ENCODE results near the gene ADAMTS12. TPM values are rescaled to one million over a fixed set of nuclear protein-coding genes. Genes with fewer than 3 reads are reported as not detected.

Gene ADAMTS12
- total RNA-seq, 1 donor from 2014 or later = 10.4 TPM

DNA sequence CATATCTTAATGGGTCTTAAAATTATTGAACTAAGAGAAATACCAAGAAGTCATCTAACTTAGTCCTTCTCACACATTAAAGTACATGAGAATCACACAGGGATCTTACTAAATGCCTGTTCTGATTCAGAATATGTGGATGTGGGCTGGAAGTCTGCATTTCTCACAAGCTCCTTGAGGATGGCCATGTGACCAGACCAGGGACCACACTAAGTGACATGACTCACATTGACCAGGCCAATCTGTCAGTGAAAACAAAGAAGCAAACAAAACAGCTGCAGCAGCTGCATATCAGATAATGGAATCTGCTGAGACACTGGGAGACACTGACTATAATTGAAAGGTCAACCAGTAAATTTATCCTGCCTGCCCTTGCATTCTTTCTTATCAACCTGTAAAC is 110.5 kb downstream of the ADAMTS12 start:
- TF ChIP-seq, protein P1, sequence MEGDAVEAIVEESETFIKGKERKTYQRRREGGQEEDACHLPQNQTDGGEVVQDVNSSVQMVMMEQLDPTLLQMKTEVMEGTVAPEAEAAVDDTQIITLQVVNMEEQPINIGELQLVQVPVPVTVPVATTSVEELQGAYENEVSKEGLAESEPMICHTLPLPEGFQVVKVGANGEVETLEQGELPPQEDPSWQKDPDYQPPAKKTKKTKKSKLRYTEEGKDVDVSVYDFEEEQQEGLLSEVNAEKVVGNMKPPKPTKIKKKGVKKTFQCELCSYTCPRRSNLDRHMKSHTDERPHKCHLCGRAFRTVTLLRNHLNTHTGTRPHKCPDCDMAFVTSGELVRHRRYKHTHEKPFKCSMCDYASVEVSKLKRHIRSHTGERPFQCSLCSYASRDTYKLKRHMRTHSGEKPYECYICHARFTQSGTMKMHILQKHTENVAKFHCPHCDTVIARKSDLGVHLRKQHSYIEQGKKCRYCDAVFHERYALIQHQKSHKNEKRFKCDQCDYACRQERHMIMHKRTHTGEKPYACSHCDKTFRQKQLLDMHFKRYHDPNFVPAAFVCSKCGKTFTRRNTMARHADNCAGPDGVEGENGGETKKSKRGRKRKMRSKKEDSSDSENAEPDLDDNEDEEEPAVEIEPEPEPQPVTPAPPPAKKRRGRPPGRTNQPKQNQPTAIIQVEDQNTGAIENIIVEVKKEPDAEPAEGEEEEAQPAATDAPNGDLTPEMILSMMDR (conservative IDR thresholded peaks at IDR 0.05) = no peak
- H3K27ac Mint-ChIP-seq (ENCODE audit: unreplicated experiment) = no peak overlapping the region
- H3K36me3 Mint-ChIP-seq (ENCODE audit: low read depth) = peaks cover 24% of the 10 kb centered on the region
- no peak for DNase-seq (ENCODE audit: low read depth, low spot score)
- peaks cover 15% of the 10 kb centered on the region for H3K4me1 Mint-ChIP-seq
- H3K9me3 Mint-ChIP-seq = peaks cover 22% of the 10 kb centered on the region
- no peaks in the 10 kb centered on the region for H3K27me3 Mint-ChIP-seq (ENCODE audit: low read depth)
- H3K4me3 Mint-ChIP-seq = no peak overlapping the region

DNA sequence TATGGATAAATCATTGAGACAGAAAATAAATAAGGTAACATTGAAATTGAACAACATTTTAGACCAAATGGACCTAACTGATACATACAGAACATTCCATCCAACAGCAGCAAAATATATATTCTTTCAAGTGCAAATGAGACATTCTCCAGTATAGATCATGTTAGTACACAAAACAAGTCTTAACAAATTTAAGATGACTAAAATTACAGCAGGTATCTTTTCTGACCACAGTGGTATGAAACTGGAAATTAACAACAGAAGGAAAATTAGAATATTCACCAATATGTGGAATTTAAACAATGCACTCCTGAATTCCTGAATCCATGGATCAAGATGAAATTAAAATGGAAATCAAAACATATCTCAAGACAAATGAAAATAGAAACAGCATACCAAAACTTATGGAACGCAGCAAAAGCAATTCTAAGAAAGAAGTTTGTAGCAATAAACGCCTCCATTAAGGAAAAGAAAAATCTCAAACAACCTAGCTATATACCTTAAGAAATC is 115.6 kb downstream of the ADAMTS12 start:
- no peak overlapping the region for H3K27ac Mint-ChIP-seq (ENCODE audit: unreplicated experiment)
- DNase-seq (ENCODE audit: low read depth, low spot score) = no peak
- H3K27me3 Mint-ChIP-seq (ENCODE audit: low read depth) = no peaks in the 10 kb centered on the region

DNA sequence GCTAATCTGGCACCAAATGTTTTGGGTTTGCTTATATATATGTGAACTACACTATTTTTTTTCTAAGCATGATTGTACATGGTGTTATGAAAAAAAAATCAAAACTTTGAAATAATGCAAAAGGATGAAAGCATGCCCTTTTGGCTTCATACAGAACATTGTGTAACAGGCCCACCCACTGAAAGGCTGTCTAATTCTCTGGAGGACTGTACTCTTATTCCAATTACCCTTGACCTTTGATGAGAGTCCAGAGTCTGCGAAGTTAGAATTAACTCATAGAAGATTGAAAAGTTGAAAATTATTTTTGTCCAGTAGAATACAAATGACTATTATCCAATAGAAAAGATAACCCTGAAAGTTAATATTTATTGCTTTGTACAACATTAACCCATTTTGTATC is 117.4 kb downstream of the ADAMTS12 start:
- Mint-ChIP-seq H3K9me3 (peaks cover 13% of the 10 kb centered on the region), H3K27ac (ENCODE audit: unreplicated experiment) (no peak overlapping the region), H3K27me3 (ENCODE audit: low read depth) (no peaks in the 10 kb centered on the region), H3K36me3 (ENCODE audit: low read depth) (peaks cover 16% of the 10 kb centered on the region), H3K4me1 (no peaks in the 10 kb centered on the region), H3K4me3 (no peak overlapping the region)
- TF ChIP-seq, protein P1 (conservative IDR thresholded peaks at IDR 0.05) = no peak
- DNase-seq (ENCODE audit: low read depth, low spot score) = no peak

More for the DNA sequence above, 115.6 kb downstream of the ADAMTS12 start:
- H3K36me3 Mint-ChIP-seq (ENCODE audit: low read depth) = peaks cover 16% of the 10 kb centered on the region
- peaks cover 7% of the 10 kb centered on the region for H3K4me1 Mint-ChIP-seq
- TF ChIP-seq, protein P1 (conservative IDR thresholded peaks at IDR 0.05) = no peak
- H3K9me3 Mint-ChIP-seq = peaks cover 13% of the 10 kb centered on the region
- no peak overlapping the region for H3K4me3 Mint-ChIP-seq

DNA sequence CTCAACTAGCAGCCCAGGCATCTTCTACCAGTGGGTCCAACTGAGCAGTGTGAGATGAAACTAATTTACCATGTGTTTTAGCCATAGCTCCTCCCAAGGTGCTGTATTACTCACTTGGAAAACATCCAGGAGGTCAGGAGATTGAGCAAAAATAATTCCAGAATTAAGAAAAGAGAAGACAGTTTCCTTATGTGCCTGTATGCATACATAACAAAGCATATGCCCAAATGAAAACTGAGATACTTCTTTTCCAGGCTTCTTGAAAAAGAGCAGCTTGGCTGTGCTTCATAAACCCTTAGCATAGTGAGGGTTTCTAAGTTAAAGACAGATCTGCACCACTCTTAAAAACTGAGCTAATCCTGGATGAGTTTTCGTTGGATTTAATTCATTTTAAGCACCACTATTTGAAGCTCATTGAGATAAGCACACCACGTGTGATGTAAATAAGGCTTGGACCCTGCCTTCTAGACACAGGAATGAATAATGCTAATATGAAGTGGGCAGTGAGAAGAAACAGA is 119.4 kb downstream of the ADAMTS12 start:
- H3K9me3 Mint-ChIP-seq = peaks cover 6% of the 10 kb centered on the region
- TF ChIP-seq, protein P1 (conservative IDR thresholded peaks at IDR 0.05) = no peak
- H3K27me3 Mint-ChIP-seq (ENCODE audit: low read depth) = peaks cover 5% of the 10 kb centered on the region
- H3K4me3 Mint-ChIP-seq = no peak overlapping the region
- H3K36me3 Mint-ChIP-seq (ENCODE audit: low read depth) = peaks cover 10% of the 10 kb centered on the region
- no peak for DNase-seq (ENCODE audit: low read depth, low spot score)
- no peak overlapping the region for H3K27ac Mint-ChIP-seq (ENCODE audit: unreplicated experiment)
- H3K4me1 Mint-ChIP-seq = peaks cover 8% of the 10 kb centered on the region

DNA sequence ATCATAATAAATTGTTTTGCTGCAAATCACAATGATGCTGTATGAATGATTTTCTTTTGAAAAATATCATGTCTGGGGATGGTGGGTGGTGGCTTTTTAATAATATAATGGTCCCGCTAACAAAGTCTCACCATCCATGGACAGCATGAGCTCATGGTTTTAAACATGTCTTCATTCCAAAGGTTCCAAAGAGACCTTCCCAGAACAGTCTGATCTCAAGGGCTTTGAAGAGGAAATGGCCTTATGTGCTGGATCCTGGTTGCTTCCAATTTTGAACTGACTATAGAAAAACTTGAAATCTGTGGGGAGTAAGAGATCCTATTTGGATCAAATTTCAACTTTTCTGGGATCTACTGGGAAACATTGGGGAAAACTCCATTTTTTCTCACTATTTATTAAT is 121.8 kb downstream of the ADAMTS12 start:
- Mint-ChIP-seq H3K27me3 (ENCODE audit: low read depth) (peaks cover 13% of the 10 kb centered on the region), H3K4me3 (no peak overlapping the region), H3K4me1 (peaks cover 9% of the 10 kb centered on the region), H3K27ac (ENCODE audit: unreplicated experiment) (no peak overlapping the region), H3K36me3 (ENCODE audit: low read depth) (no peaks in the 10 kb centered on the region), H3K9me3 (no peaks in the 10 kb centered on the region)
- TF ChIP-seq, protein P1 (conservative IDR thresholded peaks at IDR 0.05) = no peak
- no peak for DNase-seq (ENCODE audit: low read depth, low spot score)

All from neural crest cell (in vitro differentiated cells).